HG02885 (cell line): Measurements from ENCODE around the gene ZCCHC14.
"Not testable (repeated sequence)": the region's sequence is repeated elsewhere in the genome, so short reads cannot be mapped to it uniquely, and the experiment has no call there.

ENCODE experiments used
- ATAC-seq: cut with Tn5 transposase; IDR thresholded peaks from one replicate; pipeline ENCODE4 v1.9.1; 2021; ENCODE audit warnings: mild to moderate bottlenecking; ENCODE audit not compliant: unreplicated experiment, poor library complexity

The ZCCHC14 gene

GRCh38 chr16:87526238-87526947 lies 33.6 kb upstream of the ZCCHC14 start:
- ATAC-seq = no peak

- ATAC-seq = no peak
Observed at GRCh38 chr16:87525352-87525751, 32.5 kb upstream of the ZCCHC14 start.

DNA sequence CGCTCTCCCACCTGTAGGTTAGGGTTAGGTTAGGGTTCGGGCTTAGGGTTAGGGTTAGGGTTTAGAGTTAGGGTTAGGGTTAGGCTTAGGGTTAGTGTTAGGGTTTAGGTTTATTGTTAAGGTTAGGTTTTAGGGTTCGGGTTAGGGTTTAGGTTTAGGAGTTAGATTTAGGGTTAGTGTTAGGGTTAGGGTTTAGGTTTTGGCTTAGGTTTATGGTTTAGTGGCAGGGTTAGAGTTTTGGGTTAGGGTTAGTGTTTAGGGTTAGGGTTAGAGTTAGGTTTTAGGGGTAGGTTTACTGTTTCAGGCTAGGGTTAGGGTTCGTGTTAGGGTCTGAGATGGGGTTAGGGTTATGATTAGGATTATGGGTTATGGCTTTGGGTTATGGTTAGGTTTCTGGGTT lies 31.6 kb upstream of the ZCCHC14 start:
- ATAC-seq = no peak

GRCh38 chr16:87523605-87524004 lies 30.8 kb upstream of the ZCCHC14 start:
- ATAC-seq = not testable (repeated sequence)

- not testable (repeated sequence) for ATAC-seq
Observed at GRCh38 chr16:87521764-87522163, 28.9 kb upstream of the ZCCHC14 start.

- ATAC-seq = not testable (repeated sequence)
Observed at GRCh38 chr16:87519170-87519569, 26.3 kb upstream of the ZCCHC14 start.

- not testable (repeated sequence) for ATAC-seq
Observed at GRCh38 chr16:87518430-87519051, 25.7 kb upstream of the ZCCHC14 start.

DNA sequence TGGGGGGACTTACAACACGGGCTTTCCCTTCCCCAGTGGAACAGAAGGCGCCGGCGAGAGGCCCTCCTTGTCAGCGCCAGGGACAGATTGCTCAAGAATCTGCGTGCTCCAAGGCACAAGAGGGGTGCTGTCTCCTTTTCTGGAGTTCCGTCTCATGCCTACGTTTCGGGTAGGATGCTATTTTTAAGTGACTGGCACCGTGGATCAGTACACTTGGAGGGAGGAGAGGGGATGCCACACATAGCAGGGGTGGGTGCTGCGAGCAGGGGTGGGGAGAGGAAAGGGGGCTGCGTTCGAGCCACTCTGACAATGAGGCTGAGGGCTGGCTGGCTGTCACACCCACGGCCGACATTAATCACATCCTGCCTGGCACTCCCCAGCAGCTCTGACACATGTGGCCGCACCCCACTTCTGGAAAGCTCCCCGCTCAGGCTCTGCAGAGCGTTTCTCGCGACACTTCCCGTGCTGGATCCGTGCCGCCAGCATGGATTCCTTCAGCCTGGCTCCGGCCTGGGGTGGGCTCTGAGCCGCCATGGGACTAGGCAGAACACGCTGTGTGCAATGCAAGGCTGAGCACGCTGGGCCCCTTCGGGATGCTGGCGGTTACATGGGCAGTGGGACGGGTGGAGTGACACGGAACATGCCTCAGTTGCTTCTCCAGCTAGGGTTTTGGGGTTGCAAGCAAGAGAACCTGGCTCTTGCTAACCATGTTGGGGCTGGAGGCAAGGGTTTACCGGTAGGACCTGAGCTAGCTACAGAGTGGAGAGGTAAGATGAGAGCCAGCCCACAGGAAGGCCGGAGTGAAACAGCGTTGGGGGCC lies 25.0 kb upstream of the ZCCHC14 start:
- ATAC-seq = not testable (repeated sequence)

DNA sequence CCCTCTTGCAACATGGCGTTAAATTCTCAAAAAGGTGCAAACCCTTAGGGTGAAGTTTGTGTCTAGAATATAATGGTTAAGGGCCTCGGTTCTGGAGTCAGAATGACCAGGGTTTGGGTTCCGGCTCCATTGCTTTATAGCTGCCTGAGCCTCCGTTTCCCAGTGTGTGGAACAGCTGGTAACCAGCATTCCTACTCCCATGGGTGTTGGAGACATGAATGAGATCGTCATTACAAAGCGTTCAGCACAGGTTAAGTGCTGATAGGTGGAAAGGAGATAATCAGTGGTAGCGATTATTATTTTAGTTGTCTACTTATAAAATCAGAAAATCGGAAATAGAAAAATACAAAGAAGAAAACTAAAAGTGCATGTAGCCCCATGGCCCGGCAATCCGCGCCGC lies 23.5 kb upstream of the ZCCHC14 start:
- ATAC-seq = no peak

- no peak for ATAC-seq
Observed at GRCh38 chr16:87515475-87516330, 22.9 kb upstream of the ZCCHC14 start.

GRCh38 chr16:87509778-87510177 lies 17.0 kb upstream of the ZCCHC14 start:
- not testable (repeated sequence) for ATAC-seq

DNA sequence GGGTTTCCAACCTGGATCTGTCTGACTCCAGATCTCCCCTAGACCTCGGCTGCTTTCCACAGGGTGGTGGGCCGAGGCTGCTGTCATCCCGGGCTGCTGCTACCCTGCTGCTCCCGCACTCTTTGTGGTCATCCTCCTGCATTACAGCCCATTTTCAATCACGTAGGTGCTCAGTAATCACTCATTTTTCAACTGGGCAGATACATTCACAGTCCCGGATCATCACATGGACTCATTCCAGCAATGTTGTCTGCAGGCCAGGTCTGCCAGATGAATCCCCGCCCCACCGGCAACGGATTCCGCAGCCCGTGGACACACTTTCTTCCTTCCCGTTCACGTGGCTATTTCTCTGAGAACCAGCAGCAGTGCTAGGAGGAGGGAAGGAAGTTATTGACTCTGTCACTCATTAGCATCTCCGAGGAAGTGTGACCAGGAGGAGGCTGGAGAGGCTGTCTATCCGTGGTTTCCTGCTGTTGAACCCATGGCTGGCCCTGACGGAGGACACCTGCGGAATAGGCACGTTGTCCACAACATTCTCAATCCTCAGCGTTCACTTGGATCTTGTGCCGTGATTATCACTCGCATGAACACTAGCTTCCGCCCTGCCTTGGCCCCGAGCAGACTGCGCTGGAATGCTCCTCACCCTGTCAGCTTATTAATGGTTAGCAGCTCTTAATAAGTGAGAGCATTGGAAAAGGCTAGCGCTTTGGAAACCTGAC lies 14.7 kb upstream of the ZCCHC14 start:
- no peak for ATAC-seq

GRCh38 chr16:87506423-87507350 lies 13.9 kb upstream of the ZCCHC14 start:
- no peak for ATAC-seq

DNA sequence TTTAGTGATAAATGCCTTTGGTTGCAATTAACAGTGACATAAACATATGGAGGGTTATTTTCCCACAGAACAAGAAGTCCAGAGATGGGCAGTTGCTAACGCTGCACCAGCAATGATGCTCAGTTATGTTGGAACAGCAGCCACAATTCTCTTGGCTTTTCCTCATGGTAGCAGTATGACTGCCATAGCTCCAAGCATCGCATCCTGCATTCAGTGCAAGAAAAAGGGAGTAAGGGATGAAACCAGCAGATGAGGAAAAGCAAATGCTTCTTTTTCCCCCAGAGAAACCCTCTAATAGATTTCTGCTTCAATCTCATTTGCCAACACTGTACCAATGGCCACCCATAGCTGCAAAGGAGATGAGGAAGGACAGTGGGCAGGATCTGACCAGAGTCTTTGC lies 13.0 kb upstream of the ZCCHC14 start:
- no peak for ATAC-seq

GRCh38 chr16:87503232-87503937 lies 10.6 kb upstream of the ZCCHC14 start:
- ATAC-seq = not testable (repeated sequence)

DNA sequence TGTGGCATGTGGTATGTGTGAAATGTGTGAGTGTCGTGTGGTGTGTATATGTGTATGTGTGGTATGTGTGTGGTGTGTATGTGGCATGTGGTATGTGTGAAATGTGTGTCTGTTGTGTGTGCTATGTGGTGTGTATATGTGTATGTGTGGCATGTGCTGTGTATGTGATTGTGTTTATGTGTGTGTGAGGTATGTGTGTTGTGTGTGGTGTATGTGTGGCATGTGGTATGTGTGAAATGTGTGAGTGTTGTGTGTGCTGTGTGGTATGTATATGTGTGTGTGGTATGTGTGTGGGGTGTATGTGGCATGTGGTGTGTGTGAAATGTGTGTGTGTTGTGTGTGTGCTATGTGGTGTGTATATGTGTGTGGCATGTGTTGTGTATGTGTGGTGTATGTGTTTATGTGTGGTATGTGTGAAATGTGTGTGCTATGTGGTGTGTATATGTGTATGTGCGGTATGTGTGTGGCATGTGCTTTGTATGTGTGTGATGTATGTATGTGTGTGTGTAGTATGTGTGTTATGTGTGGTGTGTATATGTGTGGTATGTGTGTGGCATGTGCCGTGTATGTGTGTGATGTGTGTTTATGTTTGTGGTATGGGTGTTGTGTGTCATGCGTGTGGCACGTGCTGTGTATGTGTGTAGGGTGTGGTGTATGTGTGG lies 9.6 kb upstream of the ZCCHC14 start:
- ATAC-seq = no peak

- ATAC-seq = no peak
Observed at GRCh38 chr16:87501117-87501516, 8.3 kb upstream of the ZCCHC14 start.

DNA sequence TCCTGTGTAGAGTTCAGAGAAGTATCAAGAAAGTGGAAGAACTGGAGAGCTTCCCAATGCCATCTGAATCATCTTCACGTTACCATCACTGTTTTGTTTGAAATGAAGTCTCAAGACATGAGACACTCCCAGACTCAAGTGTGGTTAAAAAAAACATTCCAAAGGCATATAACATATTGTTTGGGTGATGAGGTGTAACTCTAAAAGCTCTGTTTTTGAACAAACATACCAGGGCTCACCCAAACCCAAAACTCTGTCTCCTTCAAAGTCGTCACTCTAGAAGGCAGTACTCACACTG lies 6.3 kb upstream of the ZCCHC14 start:
- no peak for ATAC-seq
